Neural crest cell (in vitro differentiated cells): ENCODE results near the gene BOD1L2. TPM values are rescaled to one million over a fixed set of nuclear protein-coding genes. Genes with fewer than 3 reads are reported as not detected.

ENCODE experiments used
- DNase-seq: peaks from one replicate; pipeline ENCODE4 v3.0.0; 2021; ENCODE audit warnings: low read depth, mixed read lengths, low spot score
- H3K27ac Mint-ChIP-seq: one replicate; pipeline ENCODE4 v1.8.0; 2021; ENCODE audit warnings: mild to moderate bottlenecking, mixed read lengths; ENCODE audit not compliant: unreplicated experiment
- H3K27me3 Mint-ChIP-seq: 2 replicates; pipeline ENCODE4 v1.8.0; 2021; ENCODE audit warnings: low read depth, mild to moderate bottlenecking, mixed read lengths
- H3K36me3 Mint-ChIP-seq: 2 replicates; pipeline ENCODE4 v1.8.0; 2021; ENCODE audit warnings: low read depth, mild to moderate bottlenecking, mixed read lengths
- H3K4me1 Mint-ChIP-seq: 2 replicates; pipeline ENCODE4 v1.8.0; 2021; ENCODE audit warnings: mixed read lengths
- H3K4me3 Mint-ChIP-seq: one replicate; pipeline ENCODE4 v1.8.0; 2021; ENCODE audit warnings: mild to moderate bottlenecking, mixed read lengths
- H3K9me3 Mint-ChIP-seq: 2 replicates; pipeline ENCODE4 v1.8.0; 2021; ENCODE audit warnings: mixed read lengths
- total RNA-seq: library from RNA; stranded (reverse); gene quantifications from 2 replicates; pipeline ENCODE4 v1.2.1, GENCODE V29; 2021
- TF ChIP-seq, protein P1 (sequence below): fragments of 200-600 bp; sonication (generic); conservative IDR thresholded peaks from 2 replicates; pipeline ENCODE4 v1.5.0; 2021; ENCODE audit warnings: antibody characterized with exemption, mild to moderate bottlenecking

Gene BOD1L2
- total RNA-seq, 1 donor from 2014 or later: not detected

GRCh38 chr18:57131782-57132181 lies 15.1 kb upstream of the BOD1L2 start:
- Mint-ChIP-seq H3K4me3 (no peak overlapping the region), H3K36me3 (no peaks in the 10 kb centered on the region), H3K27ac (no peak overlapping the region), H3K27me3 (peaks cover 22% of the 10 kb centered on the region), H3K4me1 (peaks cover 14% of the 10 kb centered on the region), H3K9me3 (peaks cover 2% of the 10 kb centered on the region)
- TF ChIP-seq, protein P1, sequence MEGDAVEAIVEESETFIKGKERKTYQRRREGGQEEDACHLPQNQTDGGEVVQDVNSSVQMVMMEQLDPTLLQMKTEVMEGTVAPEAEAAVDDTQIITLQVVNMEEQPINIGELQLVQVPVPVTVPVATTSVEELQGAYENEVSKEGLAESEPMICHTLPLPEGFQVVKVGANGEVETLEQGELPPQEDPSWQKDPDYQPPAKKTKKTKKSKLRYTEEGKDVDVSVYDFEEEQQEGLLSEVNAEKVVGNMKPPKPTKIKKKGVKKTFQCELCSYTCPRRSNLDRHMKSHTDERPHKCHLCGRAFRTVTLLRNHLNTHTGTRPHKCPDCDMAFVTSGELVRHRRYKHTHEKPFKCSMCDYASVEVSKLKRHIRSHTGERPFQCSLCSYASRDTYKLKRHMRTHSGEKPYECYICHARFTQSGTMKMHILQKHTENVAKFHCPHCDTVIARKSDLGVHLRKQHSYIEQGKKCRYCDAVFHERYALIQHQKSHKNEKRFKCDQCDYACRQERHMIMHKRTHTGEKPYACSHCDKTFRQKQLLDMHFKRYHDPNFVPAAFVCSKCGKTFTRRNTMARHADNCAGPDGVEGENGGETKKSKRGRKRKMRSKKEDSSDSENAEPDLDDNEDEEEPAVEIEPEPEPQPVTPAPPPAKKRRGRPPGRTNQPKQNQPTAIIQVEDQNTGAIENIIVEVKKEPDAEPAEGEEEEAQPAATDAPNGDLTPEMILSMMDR: no peak
- no peak for DNase-seq

- Mint-ChIP-seq H3K9me3 (peaks cover 4% of the 10 kb centered on the region), H3K4me1 (peaks cover 8% of the 10 kb centered on the region), H3K36me3 (no peaks in the 10 kb centered on the region), H3K27ac (no peak overlapping the region), H3K4me3 (no peak overlapping the region), H3K27me3 (peaks cover 9% of the 10 kb centered on the region)
- DNase-seq: no peak
- TF ChIP-seq, protein P1: no peak
Observed at GRCh38 chr18:57134618-57135135, 12.2 kb upstream of the BOD1L2 start.

DNA sequence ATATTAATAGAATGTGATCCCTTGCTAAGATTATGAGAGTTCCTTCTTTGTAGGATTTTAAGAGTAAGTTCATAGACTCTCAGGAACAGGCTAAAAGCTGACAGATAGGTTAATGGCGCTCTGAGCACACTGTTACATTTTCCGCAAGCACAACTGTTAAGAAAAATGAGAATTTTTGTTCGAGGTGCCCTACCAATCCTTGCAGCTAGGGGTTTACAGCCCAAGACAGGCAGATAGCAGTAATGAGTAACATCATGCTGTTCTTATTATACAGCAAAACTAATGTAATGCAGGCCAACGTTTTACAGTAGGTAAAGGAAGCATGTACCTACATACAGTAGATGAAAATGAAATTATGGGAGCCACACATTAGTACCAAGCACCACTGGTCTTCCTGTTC lies 11.2 kb upstream of the BOD1L2 start:
- no peaks in the 10 kb centered on the region for H3K36me3 Mint-ChIP-seq
- no peak for DNase-seq
- H3K9me3 Mint-ChIP-seq: peaks cover 4% of the 10 kb centered on the region
- H3K4me1 Mint-ChIP-seq: peaks cover 8% of the 10 kb centered on the region
- H3K27me3 Mint-ChIP-seq: peaks cover 7% of the 10 kb centered on the region
- H3K27ac Mint-ChIP-seq: no peak overlapping the region
- H3K4me3 Mint-ChIP-seq: no peak overlapping the region
- TF ChIP-seq, protein P1: peak; percentile 45

DNA sequence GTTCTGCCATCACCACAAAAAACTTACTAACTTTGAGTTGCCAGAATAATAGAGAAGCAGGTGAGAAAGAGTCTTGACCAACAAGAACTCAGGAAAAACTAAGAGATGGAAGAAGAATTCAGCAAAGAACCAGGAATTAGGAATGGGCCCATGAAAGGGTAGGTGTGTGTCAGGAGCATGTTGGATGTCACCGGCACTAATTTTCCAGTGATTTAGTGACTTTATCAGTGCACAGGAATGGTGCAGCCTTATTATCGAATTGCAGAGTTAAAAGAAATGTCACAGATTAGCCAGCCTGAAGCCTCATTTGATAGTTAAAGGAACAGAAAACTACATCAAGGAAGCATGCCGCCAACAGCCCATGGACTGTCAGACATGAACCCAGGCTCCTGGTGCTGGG lies 9.0 kb upstream of the BOD1L2 start:
- peaks cover 3% of the 10 kb centered on the region for H3K27me3 Mint-ChIP-seq
- no peaks in the 10 kb centered on the region for H3K36me3 Mint-ChIP-seq
- peaks cover 8% of the 10 kb centered on the region for H3K4me1 Mint-ChIP-seq
- H3K9me3 Mint-ChIP-seq: peaks cover 4% of the 10 kb centered on the region
- no peak overlapping the region for H3K27ac Mint-ChIP-seq
- no peak for DNase-seq
- H3K4me3 Mint-ChIP-seq: no peak overlapping the region
- TF ChIP-seq, protein P1: no peak

GRCh38 chr18:57141208-57142129 lies 5.4 kb upstream of the BOD1L2 start:
- Mint-ChIP-seq H3K9me3 (peaks cover 2% of the 10 kb centered on the region), H3K4me1 (no peaks in the 10 kb centered on the region), H3K36me3 (no peaks in the 10 kb centered on the region), H3K27ac (no peak overlapping the region), H3K4me3 (no peak overlapping the region), H3K27me3 (peaks cover 18% of the 10 kb centered on the region)
- no peak for DNase-seq
- TF ChIP-seq, protein P1: no peak
